ENCODE measurements around the gene TCEAL4.

Gene TCEAL4

DNA sequence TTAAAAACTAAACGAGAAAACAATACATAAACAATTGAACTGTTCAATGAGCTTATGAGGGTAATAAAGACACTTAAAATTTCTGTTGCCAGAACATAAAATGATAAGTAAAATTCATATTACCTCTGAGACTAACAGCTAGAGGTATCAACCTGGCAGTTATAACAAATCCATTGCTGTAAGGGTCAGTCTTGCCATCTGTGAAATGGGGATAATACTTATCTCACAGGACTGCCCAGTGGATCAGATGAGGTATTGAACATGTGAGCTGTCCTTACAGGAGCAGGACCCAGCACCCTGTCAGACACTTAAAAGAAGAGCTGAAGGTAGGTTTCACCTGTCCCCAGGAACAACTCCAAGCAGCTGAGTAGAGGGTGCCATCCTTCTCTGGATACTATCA lies 25.0 kb downstream of the TCEAL4 start:
- TF ChIP-seq, protein P1, sequence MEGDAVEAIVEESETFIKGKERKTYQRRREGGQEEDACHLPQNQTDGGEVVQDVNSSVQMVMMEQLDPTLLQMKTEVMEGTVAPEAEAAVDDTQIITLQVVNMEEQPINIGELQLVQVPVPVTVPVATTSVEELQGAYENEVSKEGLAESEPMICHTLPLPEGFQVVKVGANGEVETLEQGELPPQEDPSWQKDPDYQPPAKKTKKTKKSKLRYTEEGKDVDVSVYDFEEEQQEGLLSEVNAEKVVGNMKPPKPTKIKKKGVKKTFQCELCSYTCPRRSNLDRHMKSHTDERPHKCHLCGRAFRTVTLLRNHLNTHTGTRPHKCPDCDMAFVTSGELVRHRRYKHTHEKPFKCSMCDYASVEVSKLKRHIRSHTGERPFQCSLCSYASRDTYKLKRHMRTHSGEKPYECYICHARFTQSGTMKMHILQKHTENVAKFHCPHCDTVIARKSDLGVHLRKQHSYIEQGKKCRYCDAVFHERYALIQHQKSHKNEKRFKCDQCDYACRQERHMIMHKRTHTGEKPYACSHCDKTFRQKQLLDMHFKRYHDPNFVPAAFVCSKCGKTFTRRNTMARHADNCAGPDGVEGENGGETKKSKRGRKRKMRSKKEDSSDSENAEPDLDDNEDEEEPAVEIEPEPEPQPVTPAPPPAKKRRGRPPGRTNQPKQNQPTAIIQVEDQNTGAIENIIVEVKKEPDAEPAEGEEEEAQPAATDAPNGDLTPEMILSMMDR (IDR thresholded peaks at IDR 0.05; ENCODE audit: control insufficient read depth, extremely low read depth, insufficient read depth), result no peak
- no peak for DNase-seq (ENCODE audit: low read depth)
- H3K4me3 ChIP-seq (ENCODE audit: low read depth, low read length), result no peak overlapping the region

DNA sequence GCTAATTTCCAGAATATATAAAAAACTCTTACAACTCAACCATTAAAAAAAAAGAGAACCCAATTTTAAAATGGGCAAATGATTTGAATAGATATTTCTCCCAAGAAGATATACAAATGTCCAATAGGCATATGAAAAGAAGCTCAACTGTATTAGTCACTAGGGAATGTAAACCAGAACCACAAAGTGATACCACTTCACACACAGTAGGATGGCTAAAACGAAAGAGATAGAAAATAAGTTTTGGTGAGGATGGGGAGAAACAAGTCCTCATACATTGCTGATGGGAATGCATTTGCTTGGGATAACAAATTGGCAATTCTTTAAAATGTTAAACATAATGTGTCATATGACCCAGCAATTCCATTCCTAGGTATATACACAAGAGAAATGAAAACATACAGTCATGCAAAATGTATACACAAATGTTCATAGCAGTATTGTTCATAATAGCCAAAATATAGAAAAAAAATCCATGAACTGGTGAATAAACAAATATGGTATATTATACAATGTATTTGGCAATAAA lies 28.1 kb downstream of the TCEAL4 start:
- DNase-seq (ENCODE audit: low read depth), result no peak
- TF ChIP-seq, protein P1 (IDR thresholded peaks at IDR 0.05; ENCODE audit: control insufficient read depth, extremely low read depth, insufficient read depth), result no peak
- no peak overlapping the region for H3K4me3 ChIP-seq (ENCODE audit: low read depth, low read length)

DNA sequence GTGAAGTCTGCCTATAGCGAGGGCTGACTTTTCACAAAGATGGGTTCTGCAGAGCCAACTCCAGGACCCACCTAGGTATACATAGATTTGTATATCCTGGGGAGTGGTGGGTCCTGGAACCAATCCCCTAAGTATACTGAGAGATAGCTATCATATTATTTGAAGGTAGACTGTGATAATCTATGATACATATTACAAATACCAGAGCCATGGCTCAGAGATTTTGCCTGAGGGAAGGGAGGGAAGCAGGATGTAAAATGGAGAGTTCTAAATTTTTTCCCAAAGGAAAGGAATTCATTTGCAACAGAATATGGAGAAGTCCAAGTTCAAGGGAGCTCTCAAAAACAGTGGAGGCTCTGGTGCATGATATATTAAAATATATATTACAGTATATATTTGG lies 29.7 kb downstream of the TCEAL4 start:
- TF ChIP-seq, protein P1 (IDR thresholded peaks at IDR 0.05; ENCODE audit: control insufficient read depth, extremely low read depth, insufficient read depth), result no peak
- no peak overlapping the region for H3K4me3 ChIP-seq (ENCODE audit: low read depth, low read length)
- DNase-seq (ENCODE audit: low read depth), result no peak

DNA sequence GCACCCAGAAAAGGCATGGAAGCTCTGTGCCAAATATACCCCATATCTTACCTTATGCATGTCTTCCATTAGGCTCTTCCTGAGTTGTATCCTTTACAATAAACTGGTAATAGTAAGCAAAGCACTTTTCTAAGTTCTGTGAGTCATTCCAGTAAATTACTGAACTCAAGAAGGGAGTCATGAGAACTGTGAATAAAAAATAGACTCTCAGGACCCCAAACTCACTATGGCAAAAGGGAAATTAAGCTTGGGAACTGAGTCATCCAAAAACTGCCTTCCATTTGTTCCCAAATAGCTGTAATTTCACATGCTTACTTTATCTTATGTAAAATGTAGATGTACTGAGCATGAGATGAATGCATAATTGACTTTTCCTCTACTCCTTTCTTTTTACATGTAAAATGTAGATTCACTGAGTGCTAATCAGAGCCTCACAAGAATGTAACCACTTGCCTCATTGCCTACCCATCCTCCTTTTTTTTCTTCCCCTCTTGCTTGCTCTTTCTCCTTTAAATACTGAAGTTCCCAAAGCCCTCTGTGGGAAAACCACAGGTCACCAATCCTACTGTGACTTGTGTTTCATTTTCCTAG lies 30.6 kb downstream of the TCEAL4 start:
- H3K4me3 ChIP-seq (ENCODE audit: low read depth, low read length), result no peak overlapping the region
- TF ChIP-seq, protein P1 (IDR thresholded peaks at IDR 0.05; ENCODE audit: control insufficient read depth, extremely low read depth, insufficient read depth), result no peak
- DNase-seq (ENCODE audit: low read depth), result no peak

DNA sequence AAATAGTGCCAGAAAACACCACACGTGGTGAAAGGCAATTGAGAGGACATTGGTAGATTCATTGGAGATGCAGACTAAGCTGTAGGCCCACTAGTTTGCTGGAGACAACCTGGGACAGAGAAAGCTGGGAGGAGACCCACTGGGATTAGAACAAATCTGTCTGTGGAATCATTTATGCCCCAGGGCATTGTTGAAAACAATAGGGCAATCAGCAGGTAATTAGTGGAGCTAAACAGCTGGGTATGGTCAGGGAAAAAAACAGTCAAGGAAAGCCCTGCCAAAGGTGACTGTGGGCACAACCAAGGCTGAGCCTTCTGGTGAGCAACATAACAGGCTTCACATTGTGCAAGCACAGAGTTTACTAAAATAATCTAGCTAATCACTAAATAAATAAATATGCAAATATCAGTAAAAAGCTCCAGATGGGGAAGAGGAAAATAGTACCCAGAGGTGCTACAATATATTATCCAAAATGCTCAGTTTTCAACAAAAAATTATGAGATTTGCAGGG lies 31.4 kb downstream of the TCEAL4 start:
- TF ChIP-seq, protein P1 (IDR thresholded peaks at IDR 0.05; ENCODE audit: control insufficient read depth, extremely low read depth, insufficient read depth), result no peak
- no peak overlapping the region for H3K4me3 ChIP-seq (ENCODE audit: low read depth, low read length)
- DNase-seq (ENCODE audit: low read depth), result no peak

DNA sequence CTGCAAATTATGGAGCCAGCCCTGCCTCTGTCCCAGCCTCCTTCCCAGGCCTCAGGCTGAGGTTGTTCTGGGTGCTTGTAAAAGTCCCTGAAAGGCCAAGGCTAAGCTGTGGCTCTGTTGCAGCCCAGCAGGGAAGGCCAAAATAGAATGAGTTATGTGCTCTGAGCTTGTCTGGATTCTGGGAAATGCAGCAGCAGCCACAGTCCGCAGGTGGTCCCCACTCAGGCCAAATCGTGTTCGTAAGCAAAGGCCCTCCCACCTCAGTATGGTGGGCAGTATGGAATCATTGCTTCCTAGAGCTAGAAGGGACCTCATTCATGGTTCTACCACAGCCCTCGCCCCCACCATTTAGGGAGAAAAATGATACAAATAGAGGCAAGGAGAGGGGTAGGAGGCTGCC lies 38.8 kb downstream of the TCEAL4 start:
- TF ChIP-seq, protein P1 (IDR thresholded peaks at IDR 0.05; ENCODE audit: control insufficient read depth, extremely low read depth, insufficient read depth), result no peak
- H3K4me3 ChIP-seq (ENCODE audit: low read depth, low read length), result no peak overlapping the region
- DNase-seq (ENCODE audit: low read depth), result no peak

DNA sequence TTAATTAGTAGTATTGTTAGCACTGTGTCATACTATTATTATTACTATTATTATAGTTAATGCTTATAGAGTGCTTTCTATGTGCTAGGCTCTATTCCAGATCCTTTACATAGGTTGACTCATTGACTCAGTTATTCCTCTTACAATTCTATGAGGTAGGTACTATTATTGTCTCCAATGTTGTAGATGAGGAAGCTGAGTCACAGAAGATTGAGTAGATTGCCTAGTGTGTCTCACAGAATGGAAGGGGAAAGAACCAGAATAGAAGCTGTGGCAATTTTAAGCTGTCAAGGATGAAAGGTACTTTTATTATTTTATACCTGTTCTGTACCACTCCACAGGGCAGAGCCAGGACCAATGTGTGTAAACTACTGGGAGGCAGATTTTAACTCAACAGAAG lies 41.5 kb downstream of the TCEAL4 start:
- TF ChIP-seq, protein P1 (IDR thresholded peaks at IDR 0.05; ENCODE audit: control insufficient read depth, extremely low read depth, insufficient read depth), result no peak
- no peak for DNase-seq (ENCODE audit: low read depth)
- H3K4me3 ChIP-seq (ENCODE audit: low read depth, low read length), result no peak overlapping the region
